Esophagus muscularis mucosa (tissue), 4 donors: ENCODE data around the gene CEP170B. TPM values are rescaled to one million over a fixed set of nuclear protein-coding genes. Genes with fewer than 3 reads are reported as not detected.

Experiments used
- DNase-seq: peaks from one replicate; pipeline ENCODE4 v3.0.0-alpha.2; 2017; ENCODE audit errors: extremely low spot score
- H3K27ac ChIP-seq, 4 donors: fragments of 200-600 bp; sonication (generic); replicated peaks in 1 of 4; 1 replicate in 3 of 4; 2 replicates in 1 of 4; pipeline ENCODE4 v1.5.1; 2016 to 2019; ENCODE audit warnings: mild to moderate bottlenecking in 1 of 4
- H3K27me3 ChIP-seq, 4 donors: fragments of 200-600 bp; sonication (generic); one replicate each; pipeline versions ENCODE4 v1.5.1 to v1.6.0; 2016 to 2019
- H3K36me3 ChIP-seq, 4 donors: fragments of 200-600 bp; sonication (generic); one replicate each; pipeline ENCODE4 v1.5.1; 2016 to 2019
- H3K4me1 ChIP-seq, 4 donors: fragments of 200-600 bp; sonication (generic); one replicate each; pipeline ENCODE4 v1.5.1; 2016 to 2019
- H3K4me3 ChIP-seq, 4 donors: fragments of 200-600 bp; sonication (generic); 1 replicate in 2 of 4; 2 replicates in 2 of 4; pipeline ENCODE4 v1.5.1; 2016 to 2019; ENCODE audit warnings: mild to moderate bottlenecking in 4 of 4, moderate library complexity in 1 of 4
- H3K9me3 ChIP-seq, 4 donors: fragments of 200-600 bp; sonication (generic); 1 replicate in 3 of 4; 2 replicates in 1 of 4; pipeline ENCODE4 v1.5.1; 2016 to 2019
- CTCF ChIP-seq, 3 experiments: fragments of 200-600 bp in 2 of 3; fragments of 450-650 bp in 1 of 3; sonication (generic) in 2 of 3; IDR thresholded peaks; one replicate each; pipeline ENCODE4 v1.5.1; 2017 to 2019; ENCODE audit warnings: antibody characterized with exemption in 3 of 3, mild to moderate bottlenecking in 2 of 3, moderate library complexity in 1 of 3
- EP300 ChIP-seq: sonication (generic); formaldehyde crosslinking; IDR thresholded peaks from one replicate; pipeline ENCODE4 v1.6.1; 2017; ENCODE audit warnings: antibody characterized with exemption
- POLR2A ChIP-seq: fragments of 450-650 bp; IDR thresholded peaks from one replicate; pipeline ENCODE4 v1.6.1; 2017; ENCODE audit warnings: antibody characterized with exemption, moderate library complexity, mild to moderate bottlenecking, low read depth
- POLR2AphosphoS5 ChIP-seq, 2 donors: sonication (generic); formaldehyde crosslinking; IDR thresholded peaks; one replicate each; pipeline ENCODE4 v1.6.1; 2017; ENCODE audit warnings: antibody characterized with exemption in 2 of 2
- WGBS: methylation state at CpG from one replicate; pipeline ENCODE4 v1.1.5; 2018; 5-methylcytosine and 5-hydroxymethylcytosine counted together
- intact Hi-C: fragments of 100-400 bp; cut with DNase I; formaldehyde crosslinking; loops from one replicate; pipeline ENCODE4 v1.15.1; 2023
- total RNA-seq, 4 donors: library from RNA; depleted of rRNA; stranded (reverse); fragments of >200 nt; gene quantifications; one replicate each; pipeline versions ENCODE4 v1.1.0 to v1.2.1, GENCODE V29; 2016

CEP170B gene
- total RNA-seq, 4 donors from 2014 or later = 24.1 to 70.6 (median 45.7) TPM

GRCh38 chr14:104891664-104892530 is 26.8 kb downstream of the CEP170B start:
- no peaks in the 10 kb centered on the region for H3K9me3 ChIP-seq
- no peak overlapping the region for H3K4me3 ChIP-seq
- peaks cover 3 to 52% (median 20%) of the 10 kb centered on the region in 4 donors for H3K36me3 ChIP-seq
- TF ChIP-seq CTCF (IDR thresholded peaks at IDR 0.05) (no peak), POLR2A (no peak), EP300 (no peak), POLR2AphosphoS5 (IDR thresholded peaks at IDR 0.05) (no peak)
- DNase-seq = no peak
- intact Hi-C loops = no loop called here
- H3K27me3 ChIP-seq = no peaks in the 10 kb centered on the region
- no peak overlapping the region for H3K27ac ChIP-seq
- 77% methylated on average over 7 of the region's 13 CpGs for WGBS
- H3K4me1 ChIP-seq = peaks cover 18 to 28% (median 25%) of the 10 kb centered on the region in 4 donors

GRCh38 chr14:104892531-104893434 is 27.7 kb downstream of the CEP170B start:
- Histone ChIP-seq H3K4me1 (peaks cover 18 to 34% (median 26%) of the 10 kb centered on the region in 4 donors), H3K4me3 (no peak overlapping the region), H3K36me3 (peaks cover 0 to 43% (median 11%) of the 10 kb centered on the region in 4 donors), H3K27ac (no peak overlapping the region), H3K27me3 (no peaks in the 10 kb centered on the region), H3K9me3 (no peaks in the 10 kb centered on the region)
- WGBS = 79% methylated on average over 16 of the region's 31 CpGs
- TF ChIP-seq CTCF (IDR thresholded peaks at IDR 0.05) (no peak), POLR2AphosphoS5 (IDR thresholded peaks at IDR 0.05) (no peak), POLR2A (no peak), EP300 (no peak)
- intact Hi-C loops = no loop called here
- DNase-seq = no peak

GRCh38 chr14:104893435-104894207 is 28.6 kb downstream of the CEP170B start:
- Histone ChIP-seq H3K4me3 (no peak overlapping the region), H3K27ac (no peak overlapping the region), H3K36me3 (peaks cover 0 to 35% (median 5%) of the 10 kb centered on the region in 4 donors), H3K4me1 (peaks cover 18 to 34% (median 26%) of the 10 kb centered on the region in 4 donors), H3K27me3 (no peaks in the 10 kb centered on the region), H3K9me3 (no peaks in the 10 kb centered on the region)
- WGBS = 83% methylated on average over 14 of the region's 39 CpGs
- TF ChIP-seq POLR2AphosphoS5 (IDR thresholded peaks at IDR 0.05) (no peak), CTCF (IDR thresholded peaks at IDR 0.05) (no peak), POLR2A (no peak)
- no peak for DNase-seq
- intact Hi-C loops = no loop called here

GRCh38 chr14:104894331-104895206 is 29.5 kb downstream of the CEP170B start:
- no peak for DNase-seq
- Histone ChIP-seq H3K27me3 (no peaks in the 10 kb centered on the region), H3K9me3 (no peaks in the 10 kb centered on the region), H3K27ac (no peak overlapping the region), H3K4me1 (peaks cover 18 to 34% (median 26%) of the 10 kb centered on the region in 4 donors), H3K4me3 (no peak overlapping the region), H3K36me3 (peaks cover 0 to 25% (median under 1%) of the 10 kb centered on the region in 4 donors)
- TF ChIP-seq POLR2AphosphoS5 (IDR thresholded peaks at IDR 0.05) = no peak
- TF ChIP-seq POLR2A = no peak
- TF ChIP-seq EP300 = no peak
- no peak for TF ChIP-seq CTCF (IDR thresholded peaks at IDR 0.05)
- intact Hi-C loops = loop anchor here (5.0 kb wide), 1 partner anchor 153 kb away; no protein-coding TSS in a partner anchor
- 86% methylated on average over 20 of the region's 30 CpGs for WGBS
